HG03520 (cell line): ENCODE data around the gene ADARB2.

Experiments used
- ATAC-seq: cut with Tn5 transposase; IDR thresholded peaks from one replicate; pipeline ENCODE4 v1.9.1; 2021; ENCODE audit warnings: mild to moderate bottlenecking, moderate library complexity; ENCODE audit not compliant: unreplicated experiment

Gene ADARB2

GRCh38 chr10:1573981-1574380, 163.3 kb downstream of the ADARB2 start:
- ATAC-seq = no peak

DNA sequence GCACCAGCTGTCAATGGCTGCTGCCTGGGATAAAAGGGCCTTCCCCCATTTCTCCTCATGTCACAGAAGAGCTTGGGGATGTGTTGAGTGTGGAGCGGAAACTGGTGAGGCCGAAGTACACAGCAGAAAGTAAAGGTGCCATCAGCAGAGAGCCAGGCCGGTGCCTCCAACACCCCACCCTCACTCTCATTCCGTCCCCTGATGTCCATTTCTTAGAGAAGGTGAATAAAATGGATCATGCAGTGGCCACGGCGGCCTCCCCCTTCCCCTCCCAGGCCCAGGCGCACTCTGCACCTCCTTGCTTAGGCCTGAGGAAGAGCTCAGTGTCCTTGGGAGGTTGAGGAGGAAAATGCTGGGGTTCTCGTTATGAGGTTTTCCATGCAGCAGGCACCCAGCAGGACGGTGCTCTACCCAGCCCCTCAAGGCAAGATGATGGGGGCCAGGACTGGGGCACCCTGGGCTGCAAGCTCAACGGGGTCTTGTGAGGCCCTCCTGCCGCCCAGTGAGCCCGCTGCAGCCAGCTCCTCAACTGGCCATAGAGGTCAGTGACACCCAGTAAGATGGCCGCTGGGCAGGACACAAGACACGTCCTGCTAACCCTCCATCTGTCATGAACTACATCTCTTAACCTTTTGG, 163.9 kb downstream of the ADARB2 start:
- ATAC-seq = no peak

DNA sequence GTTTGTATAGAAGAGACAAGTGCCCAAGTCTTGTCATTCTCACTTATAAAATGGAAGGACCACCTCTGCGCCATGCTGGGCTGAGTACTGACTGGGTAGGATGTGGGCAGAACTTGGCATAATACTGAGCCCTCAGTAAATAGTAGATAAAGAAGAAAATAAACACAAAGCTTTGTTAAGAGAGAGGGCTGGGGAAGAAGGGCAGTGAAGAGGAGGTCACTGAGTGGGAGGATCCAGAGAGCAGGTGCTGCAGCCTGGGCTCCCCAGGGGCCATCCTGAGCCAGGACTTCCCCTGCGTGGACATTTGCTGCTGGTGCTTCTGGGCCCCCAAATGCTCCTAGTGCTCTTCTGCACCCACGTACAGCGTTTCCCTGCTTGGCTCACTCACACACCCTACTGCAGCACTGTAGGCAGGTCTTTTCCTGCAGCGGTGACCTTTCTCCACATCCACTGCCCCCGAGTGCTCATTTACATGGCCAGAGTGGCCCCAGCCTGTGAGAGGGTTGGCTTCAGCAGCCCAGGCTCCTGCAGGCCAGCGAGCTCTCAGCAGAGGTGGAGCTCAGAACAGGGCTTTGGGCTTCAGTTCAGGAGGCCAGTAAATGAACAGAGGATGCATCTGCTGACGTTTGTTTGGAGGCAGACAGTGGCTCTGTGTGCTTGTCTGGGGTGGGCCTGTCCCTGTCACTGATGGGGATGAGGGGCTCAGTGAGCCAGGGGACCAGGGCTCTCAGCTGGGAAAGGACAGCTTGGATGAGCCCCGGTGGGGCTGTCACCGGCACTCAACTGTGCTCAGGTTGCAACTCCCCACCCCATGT, 164.6 kb downstream of the ADARB2 start:
- ATAC-seq = no peak

DNA sequence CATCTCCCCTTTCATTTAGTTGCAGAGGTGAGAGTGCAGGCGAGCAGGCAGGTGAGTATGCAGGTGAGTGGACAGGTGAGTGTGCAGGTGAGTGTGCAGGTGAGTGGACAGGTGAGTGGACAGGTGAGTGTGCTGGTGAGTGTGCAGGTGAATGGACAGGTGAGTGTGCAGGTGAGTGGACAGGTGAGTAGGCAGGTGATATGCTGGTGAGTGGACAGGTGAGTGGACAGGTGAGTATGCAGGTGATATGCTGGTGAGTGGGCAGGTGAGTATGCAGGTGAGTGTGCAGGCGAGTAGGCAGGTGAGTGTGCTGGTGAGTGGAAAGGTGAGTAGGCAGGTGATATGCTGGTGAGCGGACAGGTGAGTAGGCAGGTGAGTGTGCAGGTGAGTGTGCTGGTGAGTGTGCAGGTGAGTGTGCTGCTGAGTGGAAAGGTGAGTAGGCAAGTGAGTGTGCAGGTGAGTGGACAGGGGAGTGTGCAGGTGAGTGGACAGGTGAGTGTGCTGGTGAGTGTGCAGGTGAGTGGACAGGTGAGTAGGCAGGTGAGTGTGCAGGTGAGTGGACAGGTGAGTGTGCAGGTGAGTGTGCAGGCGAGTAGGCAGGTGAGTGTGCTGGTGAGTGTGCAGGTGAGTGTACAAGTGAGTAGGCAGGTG, 165.6 kb downstream of the ADARB2 start:
- ATAC-seq = no peak

DNA sequence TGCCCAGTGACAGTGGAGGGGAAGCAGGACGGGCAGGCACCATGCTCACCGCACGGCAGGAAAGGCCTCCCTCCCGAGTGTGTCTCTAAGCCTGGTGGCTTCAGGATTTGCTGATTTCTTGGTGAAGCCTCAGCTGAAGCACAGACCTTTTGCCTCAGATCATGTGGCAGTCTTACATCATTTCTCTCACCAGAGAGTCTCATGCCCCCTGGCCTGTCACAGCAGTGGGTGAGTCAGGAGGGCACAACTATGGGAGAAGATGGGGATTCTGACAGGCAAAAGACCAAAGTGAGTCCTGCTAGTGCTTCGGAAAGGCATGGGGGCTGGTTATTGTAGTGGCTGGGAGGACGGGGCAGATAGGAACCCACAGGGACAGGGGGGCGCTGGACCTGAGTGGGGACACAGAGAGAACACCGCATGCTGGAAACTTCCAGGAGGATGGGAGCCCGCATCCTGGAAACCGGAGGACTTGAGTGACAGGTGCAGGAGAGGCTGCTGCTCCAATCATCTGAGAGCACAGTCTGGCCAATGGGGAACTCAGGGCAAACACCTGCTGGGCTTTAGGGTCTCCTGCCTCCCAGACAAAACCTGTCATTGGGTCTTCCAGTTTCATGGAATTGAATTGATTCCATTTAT, 166.8 kb downstream of the ADARB2 start:
- ATAC-seq = no peak

- no peak for ATAC-seq
These were observed 168.1 kb downstream of the ADARB2 start for GRCh38 chr10:1569208-1569607.

- ATAC-seq = no peak
These were observed 169.4 kb downstream of the ADARB2 start for GRCh38 chr10:1567742-1568495.

DNA sequence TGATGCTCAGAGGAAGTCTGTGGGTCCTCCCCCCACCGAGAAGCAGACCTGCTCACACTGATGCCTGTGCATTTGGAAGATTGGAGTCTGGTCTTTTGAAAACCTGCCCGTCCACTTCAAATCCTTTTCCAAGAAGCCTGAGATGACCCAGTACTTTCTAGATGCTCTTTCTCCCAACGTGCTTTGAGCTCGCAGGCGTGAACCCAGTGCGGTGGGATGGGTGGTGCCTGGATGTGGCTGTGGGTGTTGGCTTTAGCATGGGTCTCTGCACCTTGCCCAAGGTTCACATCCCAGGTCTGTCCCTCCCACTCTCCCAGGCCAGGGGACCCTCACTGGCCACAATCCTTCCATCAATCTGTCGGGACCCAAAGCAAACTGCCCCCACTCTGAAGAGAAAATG, 170.2 kb downstream of the ADARB2 start:
- no peak for ATAC-seq

GRCh38 chr10:1564791-1565190, 172.5 kb downstream of the ADARB2 start:
- no peak for ATAC-seq

DNA sequence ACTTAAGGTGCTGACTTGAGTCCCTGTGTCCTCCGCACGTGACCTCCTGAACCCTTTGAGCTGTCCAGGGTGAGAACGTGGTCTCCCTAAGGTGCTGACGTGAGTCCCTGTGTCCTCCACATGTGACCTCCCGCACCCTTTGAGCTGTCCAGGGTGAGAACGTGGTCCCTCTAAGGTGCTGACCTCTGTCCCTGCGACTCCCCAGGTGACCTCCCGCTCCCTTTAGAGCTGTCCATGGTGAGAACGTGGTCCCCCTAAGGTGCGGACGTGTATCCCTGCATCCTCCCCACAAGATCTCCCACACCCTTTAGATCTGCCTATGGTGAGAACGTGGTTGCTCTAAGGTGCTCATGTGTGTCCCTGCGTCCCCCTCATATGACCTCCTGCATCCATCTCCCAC, 174.3 kb downstream of the ADARB2 start:
- no peak for ATAC-seq

DNA sequence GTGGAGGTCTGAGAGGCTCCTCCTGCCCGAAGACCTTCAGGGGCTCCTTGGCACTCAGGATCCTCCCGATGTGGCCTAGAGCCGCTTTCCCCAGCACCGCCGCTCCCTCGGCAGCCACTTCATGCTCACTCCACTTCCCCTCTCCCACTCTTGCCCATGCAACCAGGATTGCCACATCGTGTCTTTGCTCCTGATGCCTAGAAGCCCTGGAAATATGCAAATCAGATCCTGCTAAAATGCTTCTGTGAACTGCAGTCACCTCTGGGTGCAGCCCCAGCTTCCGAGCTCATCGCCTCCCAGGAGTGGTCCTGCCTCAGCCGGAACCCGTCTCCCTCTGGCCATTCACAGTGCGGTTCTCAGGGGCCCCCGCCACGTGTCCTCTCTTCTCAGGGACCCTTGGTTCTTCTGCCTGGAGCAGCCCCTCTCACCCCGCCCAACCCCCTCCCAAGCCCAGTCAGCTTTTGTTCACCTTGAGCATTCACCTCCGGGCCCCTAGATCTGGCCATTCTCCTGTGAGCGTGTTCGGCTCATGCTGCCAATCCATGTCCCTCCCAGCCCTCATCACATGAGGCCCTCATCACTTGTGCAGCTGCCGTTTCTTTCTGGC, 175.5 kb downstream of the ADARB2 start:
- ATAC-seq = no peak

GRCh38 chr10:1560535-1561192, 176.7 kb downstream of the ADARB2 start:
- no peak for ATAC-seq

- ATAC-seq = no peak
These were observed 177.6 kb downstream of the ADARB2 start for GRCh38 chr10:1559761-1560160.

GRCh38 chr10:1559311-1559710, 178.0 kb downstream of the ADARB2 start:
- ATAC-seq = no peak

- no peak for ATAC-seq
These were observed 178.4 kb downstream of the ADARB2 start for GRCh38 chr10:1558906-1559305.

DNA sequence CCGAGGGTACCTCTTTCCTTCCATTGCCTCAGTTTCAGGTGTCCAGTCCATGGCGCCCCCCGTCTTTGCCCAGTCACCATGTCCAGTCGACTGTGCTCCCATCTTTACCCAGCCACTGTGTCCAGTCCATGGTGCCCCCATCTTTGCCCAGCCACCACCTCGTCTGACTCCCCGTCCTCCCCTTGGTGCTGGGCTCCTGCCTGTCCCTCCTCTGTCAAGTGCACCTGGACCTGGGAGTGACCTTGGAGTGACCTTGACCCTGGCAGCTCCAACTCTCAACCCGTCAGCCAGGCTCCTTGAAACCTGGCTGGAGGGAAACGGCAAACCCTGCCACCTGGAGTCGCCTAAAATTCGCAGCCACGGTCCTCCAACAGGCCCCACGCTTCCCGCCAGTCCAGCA, 180.2 kb downstream of the ADARB2 start:
- no peak for ATAC-seq

GRCh38 chr10:1556496-1556895, 180.8 kb downstream of the ADARB2 start:
- ATAC-seq = no peak

- ATAC-seq = no peak
These were observed 183.4 kb downstream of the ADARB2 start for GRCh38 chr10:1553951-1554350.

- ATAC-seq = no peak
These were observed 184.2 kb downstream of the ADARB2 start for GRCh38 chr10:1552881-1553670.
